ENCODE data around the gene AP4S1.
"Not testable (repeated sequence)": the region's sequence is repeated elsewhere in the genome, so short reads cannot be mapped to it uniquely, and the experiment has no call there.

The AP4S1 gene

GRCh38 chr14:31043379-31043778 lies 17.9 kb downstream of the AP4S1 start:
- no peak for DNase-seq (ENCODE audit: low spot score)

- DNase-seq (ENCODE audit: low spot score): no peak
Observed at GRCh38 chr14:31045501-31046080, 20.1 kb downstream of the AP4S1 start.

GRCh38 chr14:31047503-31047902 lies 22.1 kb downstream of the AP4S1 start:
- no peak for DNase-seq (ENCODE audit: low spot score)

GRCh38 chr14:31051023-31051422 lies 25.6 kb downstream of the AP4S1 start:
- no peak for DNase-seq (ENCODE audit: low spot score)

- no peak for DNase-seq (ENCODE audit: low spot score)
Observed at GRCh38 chr14:31051511-31051910, 26.1 kb downstream of the AP4S1 start.

- not testable (repeated sequence) for DNase-seq (ENCODE audit: low spot score)
Observed at GRCh38 chr14:31052905-31053586, 27.6 kb downstream of the AP4S1 start.

- DNase-seq (ENCODE audit: low spot score): no peak
Observed at GRCh38 chr14:31057035-31057434, 31.6 kb downstream of the AP4S1 start.

GRCh38 chr14:31057701-31058364 lies 32.4 kb downstream of the AP4S1 start:
- DNase-seq (ENCODE audit: low spot score): no peak

GRCh38 chr14:31059152-31059924 lies 33.9 kb downstream of the AP4S1 start:
- DNase-seq (ENCODE audit: low spot score): no peak

- DNase-seq (ENCODE audit: low spot score): no peak
Observed at GRCh38 chr14:31060253-31060875, 34.9 kb downstream of the AP4S1 start.

- not testable (repeated sequence) for DNase-seq (ENCODE audit: low spot score)
Observed at GRCh38 chr14:31062908-31063307, 37.5 kb downstream of the AP4S1 start.

- DNase-seq (ENCODE audit: low spot score): no peak
Observed at GRCh38 chr14:31068235-31068634, 42.8 kb downstream of the AP4S1 start.

- no peak for DNase-seq (ENCODE audit: low spot score)
Observed at GRCh38 chr14:31069343-31069742, 43.9 kb downstream of the AP4S1 start.

GRCh38 chr14:31070431-31070830 lies 45.0 kb downstream of the AP4S1 start:
- no peak for DNase-seq (ENCODE audit: low spot score)

GRCh38 chr14:31071151-31071550 lies 45.7 kb downstream of the AP4S1 start:
- no peak for DNase-seq (ENCODE audit: low spot score)

- no peak for DNase-seq (ENCODE audit: low spot score)
Observed at GRCh38 chr14:31075144-31075543, 49.7 kb downstream of the AP4S1 start.

GRCh38 chr14:31078766-31079165 lies 53.3 kb downstream of the AP4S1 start:
- DNase-seq (ENCODE audit: low spot score): no peak

GRCh38 chr14:31080056-31080455 lies 54.6 kb downstream of the AP4S1 start:
- DNase-seq (ENCODE audit: low spot score): no peak

- DNase-seq (ENCODE audit: low spot score): no peak
Observed at GRCh38 chr14:31080484-31080883, 55.0 kb downstream of the AP4S1 start.

- no peak for DNase-seq (ENCODE audit: low spot score)
Observed at GRCh38 chr14:31083781-31084180, 58.3 kb downstream of the AP4S1 start.

GRCh38 chr14:31084385-31084784 lies 58.9 kb downstream of the AP4S1 start:
- DNase-seq (ENCODE audit: low spot score): no peak

- no peak for DNase-seq (ENCODE audit: low spot score)
Observed at GRCh38 chr14:31085027-31085426, 59.6 kb downstream of the AP4S1 start.

Measured in CD4-positive, alpha-beta T cell treated with Interleukin-15 for 4 hours (primary cell).